Adrenal gland (tissue), 5 donors: Measurements from ENCODE around the gene EML6.

Source experiments
- CTCF ChIP-seq, 6 experiments: fragments of 450-650 bp in 4 of 6; fragments of 200-600 bp in 2 of 6; sonication (generic) in 1 of 6; IDR thresholded peaks; 1 replicate in 5 of 6; 2 replicates in 1 of 6; pipeline versions ENCODE4 v1.5.1 to v1.8.0; 2016 to 2021; ENCODE audit warnings: antibody characterized with exemption in 6 of 6, mild to moderate bottlenecking in 2 of 6, moderate library complexity in 1 of 6
- POLR2A ChIP-seq, 2 donors: fragments of 450-650 bp; IDR thresholded peaks; one replicate each; pipeline ENCODE4 v1.6.1; 2017; ENCODE audit warnings: antibody characterized with exemption in 2 of 2, mild to moderate bottlenecking in 2 of 2, moderate library complexity in 1 of 2
- donor health status: DM: no; HTN: no; CAD: no.

DNA sequence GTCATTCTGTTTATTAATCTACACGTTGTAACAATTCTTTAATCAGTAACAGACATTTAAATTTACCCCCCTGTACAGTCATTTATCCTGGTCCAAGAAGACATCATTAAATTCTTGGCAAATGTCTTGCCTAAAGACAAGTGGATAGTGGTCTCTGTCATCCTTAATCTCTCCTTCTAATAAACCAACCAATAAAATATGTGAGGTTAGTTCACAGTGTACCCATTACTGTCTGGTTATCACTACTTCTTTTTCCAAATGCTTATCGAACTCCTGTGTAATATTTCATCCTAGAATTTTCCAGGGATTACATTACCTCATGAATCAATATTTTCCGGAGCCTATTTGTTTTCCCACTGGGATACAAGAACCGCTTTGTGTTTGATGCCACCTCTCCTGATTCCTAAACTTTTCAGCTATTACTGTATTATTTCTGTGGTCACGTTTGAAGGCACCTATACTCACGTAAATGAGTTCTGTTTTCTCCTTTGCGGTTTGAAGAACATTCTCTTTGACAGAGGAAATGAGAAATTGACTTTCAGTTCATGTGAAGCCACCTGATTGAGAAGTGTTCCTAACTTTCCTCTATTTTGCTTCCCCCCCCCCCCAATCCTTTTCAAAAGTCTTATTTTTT, 195.3 kb downstream of the EML6 start:
- no peak for TF ChIP-seq CTCF (IDR thresholded peaks at IDR 0.05)
- TF ChIP-seq POLR2A (IDR thresholded peaks at IDR 0.05), result no peak
